ENCODE measurements around the gene LYPLAL1. TPM values are rescaled to one million over a fixed set of nuclear protein-coding genes. Genes with fewer than 3 reads are reported as not detected.

LYPLAL1 gene
- 15.8 and 19.4 TPM in 2 replicates for total RNA-seq

DNA sequence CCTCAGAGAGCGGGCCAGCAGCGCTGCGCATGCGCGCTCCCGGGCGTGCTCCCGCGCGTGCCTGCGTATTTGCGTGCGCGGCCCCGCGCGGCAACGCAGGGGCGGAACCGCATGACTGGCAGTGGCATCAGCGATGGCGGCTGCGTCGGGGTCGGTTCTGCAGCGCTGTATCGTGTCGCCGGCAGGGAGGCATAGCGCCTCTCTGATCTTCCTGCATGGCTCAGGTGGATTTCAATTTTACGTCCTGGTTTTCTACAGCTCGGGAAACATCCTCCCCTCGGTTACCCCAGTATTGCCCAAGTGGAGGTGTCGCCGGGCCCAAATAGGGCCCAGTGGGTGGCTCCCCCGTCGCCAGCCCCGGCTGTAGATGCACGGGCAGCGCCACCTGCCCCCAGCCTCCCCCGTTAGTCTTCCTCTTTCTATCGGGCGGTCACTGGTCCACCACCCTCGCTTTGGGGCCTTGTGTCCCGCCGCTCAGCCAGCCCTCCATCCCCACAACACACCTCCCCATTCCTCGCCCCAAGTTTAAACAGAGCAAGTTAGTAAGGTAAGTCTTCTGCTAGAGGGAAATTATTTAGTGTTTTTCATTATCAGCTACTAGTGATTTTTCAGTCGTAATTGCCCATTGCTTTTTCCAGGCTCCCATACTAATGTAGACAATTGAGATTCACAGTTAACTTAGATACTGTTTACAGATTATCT, at the start of gene LYPLAL1:
TSS of gene LYPLAL1 (plus strand) at position 121 of the 702 bp plus-strand sequence. CDS start at position 134, 13 bp downstream.
- intact Hi-C loops (cut with micrococcal nuclease) = loop anchor here (1.0 to 10.0 kb wide), 7 partner anchors 15 to 1542 kb away; partner anchors contain the start of genes EPRS1, GPATCH2, RAB3GAP2 and RRP15

GRCh38 chr1:219124163-219124562, 49.5 kb upstream of the LYPLAL1 start:
- intact Hi-C loops (cut with micrococcal nuclease) = no loop called here

- intact Hi-C loops (cut with micrococcal nuclease) = no loop called here
Measured at GRCh38 chr1:219125342-219125741, 48.3 kb upstream of the LYPLAL1 start.

DNA sequence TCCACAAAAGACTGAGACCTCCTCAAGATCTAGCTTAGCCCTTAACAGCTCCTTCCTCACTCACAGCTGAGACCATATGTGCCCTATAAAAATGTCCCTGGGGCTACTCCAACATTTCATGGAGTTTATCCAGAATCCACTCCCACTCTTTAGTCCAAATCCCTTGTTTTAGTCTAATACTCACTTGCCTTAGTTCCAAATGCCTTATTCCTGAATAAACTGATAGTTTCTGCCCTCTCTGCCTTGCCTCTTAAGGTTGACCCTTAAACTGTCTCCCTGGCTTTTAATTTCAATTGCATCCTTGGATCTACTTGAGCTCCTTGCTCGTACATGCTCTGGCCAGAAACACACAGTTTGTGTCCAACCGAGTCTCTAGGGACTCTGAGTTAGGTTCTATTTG, 47.3 kb upstream of the LYPLAL1 start:
- intact Hi-C loops (cut with micrococcal nuclease) = no loop called here

DNA sequence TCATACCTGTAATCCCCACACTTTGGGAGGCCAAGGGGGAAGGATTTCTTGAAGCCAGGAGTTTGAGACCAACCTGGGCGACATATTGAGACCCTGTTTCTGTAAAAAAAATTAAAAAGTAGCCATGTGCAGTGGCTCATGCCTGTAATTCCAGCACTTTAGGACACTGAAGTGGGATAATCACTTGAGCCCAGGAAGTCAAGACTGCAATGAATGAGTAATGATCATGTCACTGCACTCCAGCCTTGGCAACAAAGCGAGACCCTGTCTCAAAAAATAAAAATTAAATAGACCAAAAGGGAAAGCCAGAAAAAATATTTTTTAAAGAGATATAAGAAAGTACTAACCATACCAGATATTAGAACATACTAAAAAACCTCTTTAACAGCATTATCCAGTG, 44.7 kb upstream of the LYPLAL1 start:
- intact Hi-C loops (cut with micrococcal nuclease) = no loop called here

GRCh38 chr1:219130366-219130935, 43.2 kb upstream of the LYPLAL1 start:
- intact Hi-C loops (cut with micrococcal nuclease) = no loop called here

DNA sequence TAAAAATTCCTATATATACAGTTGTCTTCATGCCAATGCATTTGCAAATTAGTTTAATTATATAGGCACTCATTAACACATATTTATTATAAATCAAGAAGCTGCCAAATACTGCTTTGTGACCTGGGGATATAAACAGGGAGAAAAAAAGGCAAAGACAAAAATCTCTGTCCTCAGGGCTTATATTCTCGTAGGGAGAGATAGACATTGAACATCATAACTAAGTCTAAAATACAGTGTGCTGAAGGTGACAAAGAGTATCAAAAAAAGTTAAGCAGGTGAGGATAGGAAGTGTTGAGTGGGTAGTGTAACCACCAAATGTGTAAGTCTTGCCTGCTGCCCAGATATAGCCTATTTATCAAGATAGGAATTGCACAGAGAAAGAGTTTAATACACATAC, 40.7 kb upstream of the LYPLAL1 start:
- intact Hi-C loops (cut with micrococcal nuclease) = no loop called here

- intact Hi-C loops (cut with micrococcal nuclease) = no loop called here
Measured at GRCh38 chr1:219138747-219139146, 34.9 kb upstream of the LYPLAL1 start.

DNA sequence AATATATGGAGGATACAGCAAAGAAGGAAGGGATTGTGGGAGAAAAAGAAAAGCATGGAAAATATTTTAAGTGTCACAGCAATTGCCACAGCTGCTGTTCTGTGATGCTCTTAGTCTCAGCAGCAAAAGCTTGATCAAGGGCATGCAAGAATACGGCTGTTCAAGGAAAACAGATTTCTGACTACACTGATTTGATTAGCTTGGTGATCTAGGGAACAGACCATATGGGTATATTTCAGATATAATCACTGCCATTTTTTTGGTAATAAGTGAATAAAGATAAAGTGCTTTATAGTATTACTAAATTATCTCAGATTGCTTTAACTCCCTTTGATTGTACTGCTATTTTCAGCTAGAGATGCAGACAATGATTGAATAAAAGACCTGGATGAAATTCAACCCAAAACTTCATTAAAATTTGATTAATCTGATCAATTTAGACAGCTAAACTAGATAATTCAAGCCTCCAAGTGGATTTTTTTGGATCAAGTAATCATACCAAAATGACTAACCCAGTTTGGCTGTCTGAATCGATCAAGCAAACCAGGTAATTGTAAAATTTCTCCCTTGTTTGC, 33.3 kb upstream of the LYPLAL1 start:
- intact Hi-C loops (cut with micrococcal nuclease) = no loop called here

- intact Hi-C loops (cut with micrococcal nuclease) = no loop called here
Measured at GRCh38 chr1:219143735-219144134, 29.9 kb upstream of the LYPLAL1 start.

- intact Hi-C loops (cut with micrococcal nuclease) = no loop called here
Measured at GRCh38 chr1:219144658-219145315, 28.9 kb upstream of the LYPLAL1 start.

- intact Hi-C loops (cut with micrococcal nuclease) = no loop called here
Measured at GRCh38 chr1:219147571-219148019, 26.1 kb upstream of the LYPLAL1 start.

GRCh38 chr1:219149009-219149577, 24.6 kb upstream of the LYPLAL1 start:
- intact Hi-C loops (cut with micrococcal nuclease) = no loop called here

GRCh38 chr1:219149953-219150352, 23.7 kb upstream of the LYPLAL1 start:
- intact Hi-C loops (cut with micrococcal nuclease) = no loop called here

DNA sequence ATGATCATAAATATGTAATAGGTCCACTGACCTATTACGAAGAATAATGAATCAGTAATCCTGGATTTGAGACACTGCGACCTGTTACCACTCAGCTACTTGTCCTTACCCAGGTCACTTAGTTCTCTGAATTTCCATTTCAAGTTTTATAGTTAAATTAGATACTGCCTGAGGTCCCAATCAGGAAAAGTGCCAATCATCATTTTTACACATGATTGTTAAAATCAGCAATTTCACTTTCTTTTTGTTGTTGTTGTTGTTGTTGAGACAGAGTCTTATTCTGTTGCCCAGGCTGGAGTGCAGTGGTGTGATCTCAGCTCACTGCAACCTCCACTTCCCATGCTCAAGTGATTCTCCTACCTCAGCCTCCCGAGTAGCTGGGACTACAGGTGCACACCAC, 22.8 kb upstream of the LYPLAL1 start:
- intact Hi-C loops (cut with micrococcal nuclease) = no loop called here

DNA sequence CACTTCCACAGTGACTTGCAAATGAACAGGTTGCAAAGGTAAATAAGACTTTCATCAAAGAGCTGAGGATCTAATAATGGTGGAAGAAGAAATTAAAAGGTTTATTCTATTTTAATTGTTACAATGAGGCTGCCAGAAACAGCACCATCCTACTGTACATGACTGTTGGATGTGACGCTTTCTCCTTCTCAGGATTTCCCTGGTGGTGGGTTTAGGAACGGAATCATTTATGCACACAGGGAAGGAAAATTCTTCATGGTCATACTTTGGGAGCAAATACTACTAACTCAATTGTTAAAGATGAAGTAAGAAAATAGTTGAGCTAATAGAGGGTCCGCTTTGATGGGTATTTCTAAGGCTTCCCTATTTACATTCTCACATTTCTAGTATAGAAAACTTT, 22.2 kb upstream of the LYPLAL1 start:
- intact Hi-C loops (cut with micrococcal nuclease) = no loop called here

- intact Hi-C loops (cut with micrococcal nuclease) = no loop called here
Measured at GRCh38 chr1:219152751-219153150, 20.9 kb upstream of the LYPLAL1 start.

- intact Hi-C loops (cut with micrococcal nuclease) = no loop called here
Measured at GRCh38 chr1:219153723-219154122, 20.0 kb upstream of the LYPLAL1 start.

DNA sequence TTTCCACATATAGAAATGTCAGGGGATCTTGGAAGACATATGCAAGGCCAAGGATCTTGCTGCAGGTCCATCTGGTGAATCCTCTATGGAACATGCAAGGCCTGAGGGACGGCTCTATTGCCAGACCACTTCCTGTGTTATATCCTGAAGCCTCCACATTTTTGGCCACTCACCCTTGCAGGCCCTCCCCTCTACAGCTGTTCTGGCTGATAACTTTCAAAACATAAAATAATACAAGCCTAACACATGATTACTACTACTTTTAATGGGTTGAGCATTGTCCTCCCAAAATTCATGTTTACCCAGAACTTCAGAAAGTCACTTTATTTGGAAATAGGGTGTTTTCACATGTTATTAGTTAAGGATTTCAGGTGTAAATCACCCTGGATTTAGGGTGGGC, 18.5 kb upstream of the LYPLAL1 start:
- intact Hi-C loops (cut with micrococcal nuclease) = no loop called here

- intact Hi-C loops (cut with micrococcal nuclease) = no loop called here
Measured at GRCh38 chr1:219159946-219160645, 13.6 kb upstream of the LYPLAL1 start.

- intact Hi-C loops (cut with micrococcal nuclease) = no loop called here
Measured at GRCh38 chr1:219160967-219161366, 12.7 kb upstream of the LYPLAL1 start.
